Astrocyte (in vitro differentiated cells and primary cell): ENCODE data around the gene HNF1B.

Source experiments
- CTCF ChIP-seq: IDR thresholded peaks from 2 replicates; pipeline ENCODE4 v1.5.1; 2011; ENCODE audit warnings: low read depth, mild to moderate bottlenecking, inconsistent platforms, low read length, moderate library complexity; ENCODE audit not compliant: insufficient read depth
- EZH2 ChIP-seq: IDR thresholded peaks from 2 replicates; pipeline ENCODE4 v1.6.1; 2012; ENCODE audit warnings: mild to moderate bottlenecking, low read length, inconsistent platforms; ENCODE audit not compliant: insufficient read depth

GRCh38 chr17:37737081-37737480 lies 7.8 kb downstream of the HNF1B start:
- TF ChIP-seq CTCF (peak; percentile 21), EZH2 (no peak)
